NB4 (cell line): ENCODE measurements around the gene DPYD.

Experiments used
- DNase-seq: peaks from one replicate; pipeline ENCODE4 v3.0.0; 2010; ENCODE audit warnings: low read depth
- H3K4me3 ChIP-seq: one replicate; pipeline ENCODE4 v1.5.1; 2011; ENCODE audit warnings: mild to moderate bottlenecking, low read depth, low read length, moderate library complexity
- MYC ChIP-seq: IDR thresholded peaks from 2 replicates; pipeline ENCODE4 v1.6.1; 2011; ENCODE audit warnings: low read depth, low read length
- POLR2A ChIP-seq: IDR thresholded peaks from 2 replicates; pipeline ENCODE4 v1.6.1; 2011; ENCODE audit warnings: mild to moderate bottlenecking; ENCODE audit not compliant: insufficient read length; ENCODE audit errors: extremely low read depth
- TF ChIP-seq, protein P1 (sequence below): IDR thresholded peaks from one replicate; pipeline ENCODE4 v1.5.1; 2012; ENCODE audit warnings: low read depth, low read length
- TF ChIP-seq, protein P2 (sequence below): IDR thresholded peaks from 2 replicates; pipeline ENCODE4 v1.6.1; 2011; ENCODE audit warnings: low read depth, low read length

DPYD gene

DNA sequence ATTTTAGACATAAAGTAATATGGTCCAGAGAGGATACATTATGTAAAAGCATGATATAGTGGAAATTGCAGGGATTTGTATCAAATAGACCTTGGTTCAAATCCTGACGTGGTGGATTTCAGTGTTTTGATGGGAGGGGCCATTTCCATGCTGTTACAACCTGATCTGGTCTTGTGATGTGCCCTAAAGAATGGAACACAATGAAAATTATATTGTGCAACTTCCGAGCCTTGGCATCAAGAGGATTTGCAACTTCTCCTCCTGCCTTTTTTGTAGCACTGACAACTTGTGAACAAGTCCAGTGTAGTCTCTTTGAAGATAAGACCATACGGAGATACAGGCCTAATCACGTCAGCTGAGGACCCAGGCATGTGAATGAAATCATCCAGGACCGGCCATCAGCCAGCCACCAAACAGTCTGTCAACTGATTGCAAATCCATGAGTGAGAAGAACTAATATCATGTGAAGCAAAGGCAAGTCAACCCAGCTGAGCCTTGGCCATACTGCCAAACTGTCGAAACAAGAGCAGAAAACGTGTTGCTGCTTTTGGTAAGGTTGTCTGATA is 412.1 kb downstream of the DPYD start:
- TF ChIP-seq, protein P1, sequence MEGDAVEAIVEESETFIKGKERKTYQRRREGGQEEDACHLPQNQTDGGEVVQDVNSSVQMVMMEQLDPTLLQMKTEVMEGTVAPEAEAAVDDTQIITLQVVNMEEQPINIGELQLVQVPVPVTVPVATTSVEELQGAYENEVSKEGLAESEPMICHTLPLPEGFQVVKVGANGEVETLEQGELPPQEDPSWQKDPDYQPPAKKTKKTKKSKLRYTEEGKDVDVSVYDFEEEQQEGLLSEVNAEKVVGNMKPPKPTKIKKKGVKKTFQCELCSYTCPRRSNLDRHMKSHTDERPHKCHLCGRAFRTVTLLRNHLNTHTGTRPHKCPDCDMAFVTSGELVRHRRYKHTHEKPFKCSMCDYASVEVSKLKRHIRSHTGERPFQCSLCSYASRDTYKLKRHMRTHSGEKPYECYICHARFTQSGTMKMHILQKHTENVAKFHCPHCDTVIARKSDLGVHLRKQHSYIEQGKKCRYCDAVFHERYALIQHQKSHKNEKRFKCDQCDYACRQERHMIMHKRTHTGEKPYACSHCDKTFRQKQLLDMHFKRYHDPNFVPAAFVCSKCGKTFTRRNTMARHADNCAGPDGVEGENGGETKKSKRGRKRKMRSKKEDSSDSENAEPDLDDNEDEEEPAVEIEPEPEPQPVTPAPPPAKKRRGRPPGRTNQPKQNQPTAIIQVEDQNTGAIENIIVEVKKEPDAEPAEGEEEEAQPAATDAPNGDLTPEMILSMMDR: no peak
- TF ChIP-seq MYC (no peak), POLR2A (no peak)
- TF ChIP-seq, protein P2, sequence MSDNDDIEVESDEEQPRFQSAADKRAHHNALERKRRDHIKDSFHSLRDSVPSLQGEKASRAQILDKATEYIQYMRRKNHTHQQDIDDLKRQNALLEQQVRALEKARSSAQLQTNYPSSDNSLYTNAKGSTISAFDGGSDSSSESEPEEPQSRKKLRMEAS: no peak
- DNase-seq: no peak
- H3K4me3 ChIP-seq: no peak overlapping the region

DNA sequence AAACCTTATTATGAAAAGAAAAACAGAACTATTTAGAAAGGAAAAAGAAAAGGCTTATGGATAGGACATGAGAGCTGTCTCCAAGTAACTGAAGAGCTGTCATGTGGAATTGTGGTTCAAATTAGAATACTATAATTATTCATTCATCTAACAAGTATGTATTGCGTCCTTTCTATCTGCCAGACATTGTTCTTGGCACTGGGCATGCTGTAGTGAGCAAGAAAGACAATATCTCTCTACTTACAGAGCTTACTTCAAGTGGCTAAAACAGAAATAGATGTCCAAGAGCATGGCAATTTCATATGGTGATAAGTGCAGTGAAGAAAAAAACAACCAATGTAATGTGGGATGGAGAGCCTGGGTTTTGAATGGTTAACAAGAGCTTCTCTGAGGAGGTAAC is 413.0 kb downstream of the DPYD start:
- TF ChIP-seq, protein P2: no peak
- TF ChIP-seq, protein P1: no peak
- TF ChIP-seq POLR2A (no peak), MYC (no peak)
- no peak for DNase-seq
- no peak overlapping the region for H3K4me3 ChIP-seq

DNA sequence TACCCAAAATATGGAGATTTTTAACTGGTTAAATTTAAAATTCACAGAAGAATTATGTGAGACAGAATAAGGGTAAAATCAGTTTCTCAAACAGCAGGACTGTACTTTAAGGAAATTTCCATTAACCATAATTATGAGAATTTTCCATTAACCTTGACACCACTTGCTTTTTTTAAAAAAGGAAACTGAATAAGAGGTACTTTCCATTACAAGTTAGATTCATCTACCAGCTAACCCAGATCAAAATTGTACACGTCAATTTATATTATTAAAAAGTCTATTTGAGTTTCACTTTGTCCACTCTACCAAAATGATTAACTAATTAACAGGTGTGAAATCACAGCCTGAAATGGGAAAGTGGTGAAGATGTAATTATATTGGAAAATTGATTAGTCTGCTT is 414.5 kb downstream of the DPYD start:
- no peak overlapping the region for H3K4me3 ChIP-seq
- DNase-seq: no peak
- TF ChIP-seq, protein P2: no peak
- TF ChIP-seq POLR2A (no peak), MYC (no peak)
- TF ChIP-seq, protein P1: no peak

DNA sequence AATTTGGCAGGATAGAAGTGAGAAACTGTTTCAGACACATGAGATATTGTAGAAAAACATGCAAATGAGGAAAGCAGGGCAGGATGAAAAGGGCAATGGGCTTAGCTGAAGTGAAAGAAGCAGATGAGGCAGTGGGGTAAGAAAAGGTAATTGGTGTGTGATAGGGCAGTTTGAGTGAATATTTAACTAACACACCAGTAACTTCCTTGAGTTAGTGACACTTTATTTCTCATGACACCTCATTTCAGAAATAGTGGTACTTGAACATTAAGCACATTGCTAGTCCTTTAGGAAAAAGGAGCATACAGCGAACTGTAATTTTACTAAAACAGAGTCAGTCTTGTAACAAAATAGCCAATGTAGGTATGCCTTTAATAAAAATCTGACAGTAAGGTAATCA is 415.0 kb downstream of the DPYD start:
- DNase-seq: no peak
- TF ChIP-seq, protein P1: no peak
- no peak for TF ChIP-seq MYC
- TF ChIP-seq, protein P2: no peak
- TF ChIP-seq POLR2A: no peak

DNA sequence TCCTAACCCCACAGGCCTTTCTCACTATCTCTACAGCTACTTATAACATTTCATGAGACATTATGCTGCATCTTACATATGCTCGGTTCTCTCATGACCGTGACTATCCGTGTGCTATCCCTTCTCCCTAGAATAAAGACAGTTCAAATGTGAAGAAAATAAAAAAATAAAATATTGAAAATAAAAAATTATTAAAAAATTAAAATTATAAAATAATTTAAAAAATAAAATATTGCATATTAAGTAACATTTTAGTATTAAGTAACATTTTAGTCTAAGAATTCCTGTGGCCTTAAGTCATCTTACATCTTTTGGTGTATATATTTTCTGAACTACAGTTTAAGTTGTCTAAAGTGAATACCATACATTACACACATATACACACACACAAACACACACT is 415.5 kb downstream of the DPYD start:
- TF ChIP-seq, protein P1: no peak
- TF ChIP-seq POLR2A (no peak), MYC (no peak)
- TF ChIP-seq, protein P2: no peak
- H3K4me3 ChIP-seq: no peak overlapping the region
- DNase-seq: no peak

More for the DNA sequence above, 415.0 kb downstream of the DPYD start:
- H3K4me3 ChIP-seq: no peak overlapping the region

DNA sequence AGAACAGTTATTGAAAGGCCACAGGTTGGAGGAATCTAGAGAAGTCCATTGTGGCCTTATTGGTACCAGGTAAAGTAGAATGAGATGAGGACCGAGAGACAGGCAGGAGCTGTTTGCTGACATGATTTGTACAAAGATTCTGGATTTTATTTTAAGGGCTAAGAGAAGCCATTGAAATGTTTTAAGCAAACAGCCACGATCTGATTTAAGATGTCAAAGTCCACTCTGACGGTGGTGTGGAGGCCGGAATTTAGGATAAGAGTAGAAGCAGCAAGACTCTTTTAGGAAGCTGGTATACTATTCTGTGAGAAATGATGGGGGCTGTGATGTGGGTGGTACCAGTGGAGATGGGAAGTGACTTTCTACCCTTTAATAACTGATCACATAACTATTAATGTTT is 418.5 kb downstream of the DPYD start:
- H3K4me3 ChIP-seq: no peak overlapping the region
- no peak for DNase-seq
- no peak for TF ChIP-seq POLR2A
- TF ChIP-seq, protein P1: no peak
- TF ChIP-seq, protein P2: no peak
- TF ChIP-seq MYC: no peak
